ENCODE results near the gene POLR2A.

The POLR2A gene

GRCh38 chr17:7538891-7539545, 54.9 kb downstream of the POLR2A start:
- no peak for DNase-seq (ENCODE audit: low read depth)
- no peak for TF ChIP-seq CTCF (conservative IDR thresholded peaks at IDR 0.05; ENCODE audit: low read depth, low read length)
- no peak overlapping the region for H3K4me3 ChIP-seq (ENCODE audit: low read length)

GRCh38 chr17:7541074-7541621, 57.0 kb downstream of the POLR2A start:
- DNase-seq (ENCODE audit: low read depth) = no peak
- no peak for TF ChIP-seq CTCF (conservative IDR thresholded peaks at IDR 0.05; ENCODE audit: low read depth, low read length)
- H3K4me3 ChIP-seq (ENCODE audit: low read length) = no peak overlapping the region

- no peak overlapping the region for H3K4me3 ChIP-seq (ENCODE audit: low read length)
- no peak for TF ChIP-seq CTCF (conservative IDR thresholded peaks at IDR 0.05; ENCODE audit: low read depth, low read length)
- DNase-seq (ENCODE audit: low read depth) = no peak
Measured at GRCh38 chr17:7544911-7545310, 60.7 kb downstream of the POLR2A start.

- no peak for DNase-seq (ENCODE audit: low read depth)
- TF ChIP-seq CTCF (conservative IDR thresholded peaks at IDR 0.05; ENCODE audit: low read depth, low read length) = peak; percentile 6
- H3K4me3 ChIP-seq (ENCODE audit: low read length) = peak within 1 kb of the TSS; percentile 51
Measured at GRCh38 chr17:7548585-7549400, 64.6 kb downstream of the POLR2A start, which contains the start of gene TNFSF12. Gene TNFSF12, plus strand, starts transcription at chr17:7549058. Its CDS starts 96 bp downstream, at chr17:7549154.
